ENCODE measurements around the gene AOPEP.

DNA sequence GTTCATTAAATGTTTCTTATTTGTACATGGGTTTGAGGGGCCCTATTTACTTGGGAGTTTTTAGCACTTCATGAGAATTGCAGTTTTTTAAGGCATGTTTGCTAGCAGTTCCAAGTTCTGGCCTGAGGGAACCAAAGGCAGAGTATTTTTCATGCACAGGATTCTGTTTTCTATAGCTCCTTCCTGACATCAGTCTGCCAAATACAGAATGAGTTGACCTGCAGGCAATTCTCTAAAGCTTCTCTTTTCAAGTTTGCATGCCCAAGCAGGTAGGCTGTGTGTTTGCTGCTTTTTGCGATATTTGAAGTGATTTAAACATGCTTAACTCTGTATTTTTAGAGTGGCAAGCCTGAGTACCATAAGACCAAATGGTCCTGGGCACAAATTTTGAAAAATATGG is 75.8 kb downstream of the AOPEP start:
- TF ChIP-seq, protein P1, sequence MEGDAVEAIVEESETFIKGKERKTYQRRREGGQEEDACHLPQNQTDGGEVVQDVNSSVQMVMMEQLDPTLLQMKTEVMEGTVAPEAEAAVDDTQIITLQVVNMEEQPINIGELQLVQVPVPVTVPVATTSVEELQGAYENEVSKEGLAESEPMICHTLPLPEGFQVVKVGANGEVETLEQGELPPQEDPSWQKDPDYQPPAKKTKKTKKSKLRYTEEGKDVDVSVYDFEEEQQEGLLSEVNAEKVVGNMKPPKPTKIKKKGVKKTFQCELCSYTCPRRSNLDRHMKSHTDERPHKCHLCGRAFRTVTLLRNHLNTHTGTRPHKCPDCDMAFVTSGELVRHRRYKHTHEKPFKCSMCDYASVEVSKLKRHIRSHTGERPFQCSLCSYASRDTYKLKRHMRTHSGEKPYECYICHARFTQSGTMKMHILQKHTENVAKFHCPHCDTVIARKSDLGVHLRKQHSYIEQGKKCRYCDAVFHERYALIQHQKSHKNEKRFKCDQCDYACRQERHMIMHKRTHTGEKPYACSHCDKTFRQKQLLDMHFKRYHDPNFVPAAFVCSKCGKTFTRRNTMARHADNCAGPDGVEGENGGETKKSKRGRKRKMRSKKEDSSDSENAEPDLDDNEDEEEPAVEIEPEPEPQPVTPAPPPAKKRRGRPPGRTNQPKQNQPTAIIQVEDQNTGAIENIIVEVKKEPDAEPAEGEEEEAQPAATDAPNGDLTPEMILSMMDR (conservative IDR thresholded peaks at IDR 0.05): no peak
- TF ChIP-seq ZFX (IDR thresholded peaks at IDR 0.05): no peak
